ENCODE measurements around the gene CYP27C1.
A peak's percentile ranks its signal among the peaks of the same experiment; 100 is the strongest.
"Not testable (repeated sequence)": the region's sequence is repeated elsewhere in the genome, so short reads cannot be mapped to it uniquely, and the experiment has no call there.

The CYP27C1 gene

GRCh38 chr2:127220102-127220767, at the start of gene CYP27C1:
Gene CYP27C1 (minus strand): TSS chr2:127220299. CDS start chr2:127220270, 29 bp downstream.
- DNase-seq = peak; percentile 37

GRCh38 chr2:127261804-127262406, 41.8 kb upstream of the CYP27C1 start:
- DNase-seq = no peak

- no peak for DNase-seq
Measured at GRCh38 chr2:127259355-127259754, 39.3 kb upstream of the CYP27C1 start.

GRCh38 chr2:127256866-127257265, 36.8 kb upstream of the CYP27C1 start:
- DNase-seq = no peak

GRCh38 chr2:127256381-127256780, 36.3 kb upstream of the CYP27C1 start:
- DNase-seq = no peak

GRCh38 chr2:127255721-127256120, 35.6 kb upstream of the CYP27C1 start:
- DNase-seq = no peak

GRCh38 chr2:127255146-127255545, 35.0 kb upstream of the CYP27C1 start:
- no peak for DNase-seq

- DNase-seq = no peak
Measured at GRCh38 chr2:127254386-127254981, 34.4 kb upstream of the CYP27C1 start.

GRCh38 chr2:127241184-127241583, 21.1 kb upstream of the CYP27C1 start:
- DNase-seq = not testable (repeated sequence)

GRCh38 chr2:127239395-127239794, 19.3 kb upstream of the CYP27C1 start:
- DNase-seq = no peak

GRCh38 chr2:127237768-127238167, 17.7 kb upstream of the CYP27C1 start:
- not testable (repeated sequence) for DNase-seq

- DNase-seq = no peak
Measured at GRCh38 chr2:127235082-127235702, 15.1 kb upstream of the CYP27C1 start.

GRCh38 chr2:127233710-127234109, 13.6 kb upstream of the CYP27C1 start:
- no peak for DNase-seq

GRCh38 chr2:127231130-127231865, 11.2 kb upstream of the CYP27C1 start:
- no peak for DNase-seq

GRCh38 chr2:127229555-127229954, 9.5 kb upstream of the CYP27C1 start:
- DNase-seq = no peak

GRCh38 chr2:127228102-127228501, 8.0 kb upstream of the CYP27C1 start:
- DNase-seq = no peak

- not testable (repeated sequence) for DNase-seq
Measured at GRCh38 chr2:127227264-127227660, 7.2 kb upstream of the CYP27C1 start.

GRCh38 chr2:127226520-127227263, 6.6 kb upstream of the CYP27C1 start:
- DNase-seq = peak; percentile 46

GRCh38 chr2:127226132-127226519, 6.0 kb upstream of the CYP27C1 start:
- DNase-seq = no peak

- no peak for DNase-seq
Measured at GRCh38 chr2:127225186-127225960, 5.3 kb upstream of the CYP27C1 start.

GRCh38 chr2:127224135-127224534, 4.0 kb upstream of the CYP27C1 start:
- DNase-seq = peak; percentile 2

Data from NCI-H69 (cell line).